Ishikawa (cell line): ENCODE results near the gene DOCK1.

Experiments used
- EGR1 ChIP-seq: IDR thresholded peaks from 2 replicates; pipeline ENCODE4 v1.6.1; 2012
- EP300 ChIP-seq: IDR thresholded peaks from 2 replicates; pipeline ENCODE4 v1.6.1; 2012; ENCODE audit warnings: borderline replicate concordance
- FOXM1 ChIP-seq: IDR thresholded peaks from 2 replicates; pipeline ENCODE4 v1.6.1; 2012; ENCODE audit warnings: low read depth, borderline replicate concordance
- TCF12 ChIP-seq: IDR thresholded peaks from 2 replicates; pipeline ENCODE4 v1.6.1; 2012; ENCODE audit warnings: low read depth
- YY1 ChIP-seq: IDR thresholded peaks from 2 replicates; pipeline ENCODE4 v1.6.1; 2012; ENCODE audit warnings: low read depth

DNA sequence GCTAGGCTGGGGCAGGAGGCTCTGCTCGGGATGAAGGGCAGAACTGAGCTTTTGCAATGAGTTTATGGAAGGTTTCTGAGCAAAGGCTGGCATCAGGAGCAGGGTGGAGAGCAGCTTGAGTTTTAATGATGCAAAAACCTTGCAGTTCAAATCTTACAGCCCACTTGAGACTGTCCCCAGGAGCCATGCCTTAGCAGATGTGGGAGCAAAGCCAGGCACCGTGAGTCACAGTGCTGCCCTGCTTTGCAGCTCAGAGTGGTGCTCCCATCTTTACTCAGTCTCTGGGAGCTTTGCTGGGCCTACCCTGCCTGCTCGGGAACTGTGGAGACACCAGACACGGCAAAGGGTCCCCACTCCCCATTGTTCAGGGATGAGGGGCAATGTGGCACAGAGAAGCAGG lies 521.5 kb downstream of the DOCK1 start:
- TF ChIP-seq FOXM1, result no peak
- TF ChIP-seq TCF12, result no peak
- no peak for TF ChIP-seq EP300
- no peak for TF ChIP-seq YY1
- TF ChIP-seq EGR1, result no peak
